CD4-positive, alpha-beta T cell treated with Interleukin-6 for 4 hours (primary cell): ENCODE measurements around the gene TAT.
A peak's percentile ranks its signal among the peaks of the same experiment; 100 is the strongest.
"Not testable (repeated sequence)": the region's sequence is repeated elsewhere in the genome, so short reads cannot be mapped to it uniquely, and the experiment has no call there.

Experiments
- DNase-seq: peaks from one replicate; pipeline ENCODE4 v3.0.0-alpha.2; 2020; ENCODE audit warnings: mixed read lengths

TAT gene

GRCh38 chr16:71584543-71585317 lies 7.8 kb upstream of the TAT start:
- no peak for DNase-seq

DNA sequence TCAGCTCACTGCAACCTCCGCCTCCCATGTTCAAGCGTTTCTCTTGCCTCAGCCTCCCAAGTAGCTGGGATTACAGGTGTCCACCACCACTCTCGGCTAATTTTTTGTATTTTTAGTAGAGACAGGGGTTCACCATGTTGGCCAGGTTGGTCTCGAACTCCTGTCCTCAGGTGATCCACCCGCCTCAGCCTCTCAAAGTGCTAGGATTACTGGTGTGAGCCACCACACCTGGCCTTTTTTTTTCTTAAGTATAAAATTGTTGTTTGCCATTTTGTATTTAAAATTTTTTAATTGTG lies 5.6 kb upstream of the TAT start:
- DNase-seq, result not testable (repeated sequence)

- no peak for DNase-seq
Observed at GRCh38 chr16:71574702-71575101, 2.2 kb downstream of the TAT start.

- no peak for DNase-seq
Observed at GRCh38 chr16:71573387-71574094, 3.4 kb downstream of the TAT start.

DNA sequence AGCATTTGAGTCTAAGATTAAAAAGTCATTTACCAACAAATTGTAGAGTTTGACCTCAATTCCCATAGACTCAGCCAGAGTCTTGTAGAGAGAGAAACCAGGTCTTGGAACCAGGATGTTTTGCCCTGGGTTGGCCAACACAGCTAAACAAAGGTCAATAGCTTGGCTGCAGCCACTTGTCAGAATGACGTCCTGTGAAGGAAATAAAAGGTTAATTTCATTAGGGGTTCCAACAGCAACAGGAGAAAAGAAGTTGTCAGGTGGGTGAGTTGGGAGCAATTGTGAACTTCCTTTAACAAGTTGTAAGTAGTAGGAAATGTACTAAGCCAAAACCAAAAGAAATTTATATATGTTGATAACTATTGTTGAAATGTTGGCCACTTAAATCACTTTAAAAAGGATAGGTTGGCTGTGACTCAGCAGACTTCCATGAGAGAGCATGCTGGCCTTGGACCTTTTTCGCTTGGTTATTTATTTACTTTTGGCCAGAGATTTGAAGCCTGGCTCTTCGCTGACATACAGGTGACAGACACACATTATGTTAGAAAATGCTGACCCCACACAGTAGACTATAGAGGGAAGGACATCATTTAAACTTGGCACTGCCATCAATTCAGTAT lies 4.3 kb downstream of the TAT start:
- no peak for DNase-seq

DNA sequence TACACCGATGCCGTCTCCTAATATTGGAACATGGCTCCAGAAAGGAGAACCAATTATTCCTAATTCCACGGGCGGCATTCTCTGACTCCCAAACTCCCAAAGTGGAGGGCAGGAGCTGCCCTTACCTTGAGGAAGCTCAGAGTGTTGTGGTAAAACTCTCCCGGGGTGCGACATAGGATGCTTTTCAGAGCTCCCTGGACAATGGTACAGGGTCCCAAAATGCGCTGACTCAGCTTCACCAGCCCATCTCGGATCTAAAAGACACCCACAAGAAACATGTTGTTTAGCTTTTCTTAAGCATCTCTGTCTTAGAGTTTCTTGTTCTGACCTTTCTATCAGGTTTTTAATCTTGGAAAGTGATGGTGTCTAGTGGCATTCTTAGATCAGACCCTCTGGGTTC lies 6.7 kb downstream of the TAT start:
- DNase-seq, result no peak

DNA sequence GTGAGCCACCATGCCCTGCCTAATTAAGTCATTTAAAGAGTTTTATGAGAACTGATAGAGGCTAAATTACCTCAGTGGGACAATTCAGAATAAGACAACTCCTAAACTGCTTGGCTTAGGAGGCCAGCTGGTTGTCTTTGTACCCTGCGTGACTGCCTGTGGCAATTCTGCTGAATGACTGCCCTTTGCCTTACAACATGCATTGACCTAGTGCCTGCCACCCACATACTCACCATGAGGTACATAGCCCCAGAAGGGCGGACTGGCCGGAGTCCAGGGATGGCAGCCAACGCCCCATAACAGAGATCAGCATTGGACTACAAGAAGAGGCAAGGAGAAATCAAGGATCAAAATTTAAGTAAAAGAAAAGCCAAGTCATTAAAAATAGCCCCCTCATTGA lies 7.3 kb downstream of the TAT start:
- no peak for DNase-seq

GRCh38 chr16:71568551-71568950 lies 8.3 kb downstream of the TAT start:
- DNase-seq, result no peak

GRCh38 chr16:71567931-71568330 lies 9.0 kb downstream of the TAT start:
- no peak for DNase-seq

- no peak for DNase-seq
Observed at GRCh38 chr16:71565812-71566700, 10.8 kb downstream of the TAT start.

DNA sequence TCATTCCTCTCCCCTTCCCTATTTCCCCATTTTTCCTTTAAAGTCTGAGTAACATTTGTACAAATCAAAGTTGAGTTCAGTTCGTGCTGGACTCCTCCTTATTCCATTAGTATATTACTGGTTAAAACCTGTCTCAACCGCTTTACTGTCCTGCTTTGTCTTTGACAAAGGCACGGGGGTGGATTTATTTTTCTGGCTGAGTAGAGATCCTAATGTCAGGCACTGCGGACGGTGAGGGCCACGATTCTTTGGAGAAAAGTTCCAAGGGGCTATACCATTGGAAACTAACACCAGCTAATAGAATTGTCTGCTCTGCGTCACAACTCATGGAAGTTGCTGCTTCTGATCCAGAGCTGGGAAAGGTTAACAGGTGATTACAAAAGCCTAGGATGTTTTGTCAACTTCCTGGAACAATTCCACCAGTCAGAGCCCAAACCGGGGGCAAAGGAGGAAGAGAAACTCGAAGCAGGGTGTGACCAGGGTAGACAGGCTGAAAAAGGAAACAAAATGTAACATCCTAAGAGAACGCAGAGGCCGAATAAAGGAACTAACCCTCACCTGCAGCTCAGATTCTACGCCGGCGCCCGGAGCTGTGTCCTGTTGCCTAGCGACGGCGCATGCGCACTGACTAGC lies 12.4 kb downstream of the TAT start:
- DNase-seq, result no peak

DNA sequence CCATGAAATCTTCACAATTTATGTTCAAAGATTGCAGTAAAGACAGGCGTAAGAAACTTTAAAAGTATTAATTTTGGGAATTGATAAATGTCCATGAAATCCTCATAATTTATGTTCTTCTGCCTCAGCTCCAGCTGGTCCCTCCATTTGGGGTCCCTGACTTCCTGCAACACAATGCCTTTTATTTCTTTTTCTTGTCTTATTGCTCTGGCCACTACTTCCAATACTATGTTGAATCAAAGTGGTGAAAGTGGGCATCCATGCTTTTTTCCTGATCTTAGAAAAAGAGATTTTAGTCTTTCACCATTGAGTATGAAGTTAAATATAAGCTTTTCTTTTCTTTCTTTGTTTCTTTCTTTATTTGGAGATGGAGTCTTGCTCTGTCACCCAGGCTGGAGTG lies 14.3 kb downstream of the TAT start:
- DNase-seq, result no peak

- DNase-seq, result not testable (repeated sequence)
Observed at GRCh38 chr16:71561886-71562285, 15.0 kb downstream of the TAT start.

DNA sequence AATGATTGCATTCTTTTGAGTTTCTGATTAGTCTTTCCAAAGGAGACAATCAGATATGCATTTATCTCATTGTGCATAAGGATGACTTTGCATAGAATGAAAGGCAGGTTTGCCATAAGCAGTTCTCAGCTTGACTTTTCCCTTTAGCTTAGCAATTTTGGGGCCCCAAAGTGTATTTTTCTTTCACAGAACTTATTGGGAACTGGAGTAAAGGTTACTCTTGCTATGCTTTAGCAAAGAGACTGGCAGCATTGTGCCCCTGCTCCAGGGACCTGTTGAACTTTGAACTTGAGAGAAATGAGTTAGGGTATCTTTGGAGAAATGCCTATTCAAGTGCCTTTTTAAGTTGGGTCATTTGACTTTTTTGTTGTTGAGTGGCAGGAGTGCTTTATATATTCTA lies 17.0 kb downstream of the TAT start:
- DNase-seq, result no peak

DNA sequence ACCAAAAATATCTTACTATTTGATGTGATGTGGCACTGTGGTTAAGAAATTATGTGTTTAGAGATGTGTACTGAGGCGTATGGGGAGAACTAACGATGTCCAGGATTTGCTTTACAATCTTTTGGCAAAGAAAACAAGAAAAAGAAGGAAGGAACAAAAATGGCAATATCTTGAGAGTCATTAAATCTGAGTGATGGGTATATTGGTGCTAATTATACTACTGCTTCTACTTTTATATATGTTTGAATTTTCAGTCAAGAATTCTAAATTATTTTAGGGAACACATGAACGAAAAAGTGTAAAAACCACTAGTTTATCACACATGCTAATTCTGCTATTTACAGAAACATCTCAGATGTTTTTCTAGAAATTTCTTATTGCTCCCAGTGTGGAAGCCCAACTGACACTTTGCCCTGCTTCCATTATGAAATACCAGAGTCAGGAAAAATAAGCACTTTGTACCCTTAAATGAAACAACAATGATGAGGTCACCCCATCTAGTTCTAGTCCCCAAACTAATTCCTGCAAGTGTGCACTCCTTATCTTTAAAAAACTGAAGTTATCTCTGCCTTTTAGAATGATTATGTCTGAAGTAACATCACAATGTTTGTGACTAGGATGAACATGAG lies 18.8 kb downstream of the TAT start:
- DNase-seq, result no peak

- DNase-seq, result no peak
Observed at GRCh38 chr16:71557299-71557698, 19.6 kb downstream of the TAT start.

DNA sequence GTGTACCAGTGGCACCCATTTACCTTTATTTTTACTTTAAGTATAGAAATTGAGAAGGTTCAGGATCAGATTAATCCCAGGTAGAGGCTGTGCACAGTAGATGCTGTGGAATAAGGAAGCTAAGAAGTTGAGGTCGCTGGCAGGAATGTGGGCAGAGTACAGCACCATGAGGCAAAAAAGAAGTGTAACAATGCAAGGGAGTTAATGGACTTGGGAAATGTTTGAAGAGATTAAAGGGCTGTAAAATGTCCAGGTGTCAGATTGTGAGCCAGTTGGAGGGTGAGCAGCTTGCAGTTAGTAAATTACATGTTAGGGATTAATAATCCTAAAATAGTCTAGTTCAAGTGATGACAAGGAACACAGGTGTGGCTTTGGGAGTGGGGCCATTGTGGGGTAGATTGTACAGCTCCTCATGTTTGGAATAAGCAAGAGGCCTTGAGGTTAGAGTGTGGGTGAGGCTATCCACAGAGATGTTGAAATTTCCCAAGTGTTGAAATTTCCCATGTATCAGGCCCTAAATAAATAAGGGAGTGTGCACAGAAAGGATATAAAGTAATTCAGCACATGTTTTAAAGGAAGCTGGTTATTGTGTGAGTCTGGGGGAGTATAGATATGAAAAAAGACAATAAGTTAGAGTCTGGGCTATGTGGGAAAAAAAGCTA lies 21.5 kb downstream of the TAT start:
- no peak for DNase-seq

- no peak for DNase-seq
Observed at GRCh38 chr16:71552698-71553503, 24.0 kb downstream of the TAT start.

DNA sequence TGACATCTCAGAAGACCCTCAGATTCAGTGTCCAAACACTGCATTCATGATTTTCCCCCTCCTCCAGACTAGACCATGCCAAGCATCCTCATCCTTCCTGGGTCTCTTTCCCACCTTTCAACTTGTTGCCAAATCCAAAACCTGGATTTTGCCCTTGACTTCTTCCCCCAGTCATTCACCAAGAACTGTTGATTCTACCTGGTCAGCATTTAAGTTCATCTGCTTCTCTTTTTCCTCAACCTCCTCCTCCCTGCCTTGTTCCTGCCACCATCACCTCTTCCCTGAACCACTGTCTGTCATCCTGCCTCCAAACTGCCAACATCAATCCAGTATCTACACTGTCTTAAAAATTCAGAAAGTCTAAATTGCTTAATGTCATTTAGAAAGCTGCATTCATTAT lies 29.7 kb downstream of the TAT start:
- DNase-seq, result no peak

GRCh38 chr16:71542377-71542776 lies 34.5 kb downstream of the TAT start:
- peak; percentile 65 for DNase-seq

DNA sequence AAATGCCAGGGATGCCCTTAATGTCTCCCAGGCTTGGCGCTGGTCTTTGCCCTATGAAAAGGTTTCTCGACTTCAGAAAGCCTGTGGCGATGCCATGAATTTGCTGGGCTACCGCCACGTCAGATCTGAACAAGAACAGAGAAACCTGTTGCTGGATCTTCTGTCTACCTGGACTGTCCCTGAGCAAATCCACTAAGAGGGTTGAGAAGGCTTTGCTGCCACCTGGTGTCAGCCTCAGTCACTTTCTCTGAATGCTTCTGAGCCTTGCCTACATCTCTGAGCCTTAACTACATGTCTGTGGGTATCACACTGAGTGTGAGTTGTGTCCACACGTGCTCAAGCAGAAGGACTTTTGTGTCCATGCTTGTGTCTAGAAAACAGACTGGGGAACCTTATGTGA lies 39.2 kb downstream of the TAT start:
- peak; percentile 26 for DNase-seq
